Measurements from ENCODE around the gene ABL2.
"Not testable (repeated sequence)": the region's sequence is repeated elsewhere in the genome, so short reads cannot be mapped to it uniquely, and the experiment has no call there.

ABL2 gene

DNA sequence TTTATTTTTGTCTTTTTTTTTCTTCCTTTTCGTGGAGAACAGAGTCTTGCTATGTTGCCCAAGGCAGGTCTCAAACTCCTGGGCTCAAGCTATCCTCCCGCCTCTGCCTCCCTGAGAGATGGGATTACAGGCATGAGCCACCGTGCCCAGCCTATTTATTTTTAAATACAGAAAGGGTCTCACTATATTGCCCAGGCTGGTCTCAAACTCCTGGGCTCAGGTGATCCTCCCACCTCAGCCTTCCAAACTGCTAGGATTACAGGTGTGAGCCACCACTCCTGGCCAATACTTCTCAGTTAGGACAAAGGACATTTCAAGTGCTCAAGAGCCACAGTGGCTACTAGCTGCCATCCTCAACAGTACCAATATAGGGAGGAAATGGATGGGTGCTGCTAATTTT is 16.2 kb downstream of the ABL2 start:
- not testable (repeated sequence) for DNase-seq (ENCODE audit: low read depth)

DNA sequence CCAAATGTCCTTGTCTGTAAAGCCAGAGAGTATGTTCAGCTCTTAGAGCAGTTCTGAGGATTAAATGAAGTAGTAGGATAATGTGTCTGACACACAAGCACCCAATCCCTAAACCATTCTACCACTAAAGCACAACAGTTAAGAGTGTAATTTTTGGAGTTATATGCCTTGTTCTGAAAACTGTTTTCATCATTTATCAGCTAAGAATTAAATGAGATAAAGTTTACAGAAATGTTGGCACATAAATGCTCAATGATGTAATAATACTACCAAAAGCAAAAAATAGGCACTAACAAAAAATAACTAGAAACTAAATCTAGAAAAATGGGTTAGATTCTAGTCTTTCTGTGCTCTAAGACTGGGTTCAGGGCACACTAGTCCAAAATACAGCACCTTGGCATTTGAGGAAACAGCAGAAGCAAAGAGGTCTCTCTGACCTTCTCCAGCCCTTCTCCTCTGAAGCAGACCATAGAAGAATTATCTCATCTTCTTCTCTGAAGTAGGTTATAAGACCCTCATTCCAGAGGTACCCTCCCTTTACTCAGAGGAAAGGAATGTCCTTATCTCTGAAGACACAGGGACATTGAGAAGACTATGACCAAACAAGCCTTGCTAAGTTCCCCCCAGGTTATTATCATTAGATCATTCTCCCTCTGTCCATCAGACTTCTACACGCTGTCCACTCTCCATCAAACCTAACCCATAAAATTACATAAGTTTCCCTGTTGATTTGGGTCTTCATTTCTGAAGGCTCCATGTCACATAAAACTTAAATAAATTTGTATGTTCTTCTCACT is 20.6 kb downstream of the ABL2 start:
- no peak for DNase-seq (ENCODE audit: low read depth)

DNA sequence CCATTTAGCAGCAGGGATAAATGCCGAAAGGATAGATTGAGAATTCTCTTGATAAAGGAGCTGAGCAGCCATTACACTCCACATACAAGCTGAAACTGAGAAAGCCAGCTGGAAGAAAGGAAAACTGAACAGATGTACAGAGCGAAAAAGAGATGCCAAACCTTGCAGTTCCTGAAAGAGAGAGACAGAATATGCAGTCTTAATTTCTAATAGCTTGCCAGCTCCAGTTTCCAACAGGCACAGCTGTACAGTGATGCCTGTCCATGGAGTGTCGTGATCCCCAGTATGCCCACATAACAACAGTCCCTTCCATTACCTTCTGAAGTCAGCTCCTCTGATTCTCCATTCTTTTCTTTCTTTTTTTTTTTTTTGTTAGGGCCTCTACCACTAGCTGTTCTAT is 22.7 kb downstream of the ABL2 start:
- DNase-seq (ENCODE audit: low read depth): no peak

DNA sequence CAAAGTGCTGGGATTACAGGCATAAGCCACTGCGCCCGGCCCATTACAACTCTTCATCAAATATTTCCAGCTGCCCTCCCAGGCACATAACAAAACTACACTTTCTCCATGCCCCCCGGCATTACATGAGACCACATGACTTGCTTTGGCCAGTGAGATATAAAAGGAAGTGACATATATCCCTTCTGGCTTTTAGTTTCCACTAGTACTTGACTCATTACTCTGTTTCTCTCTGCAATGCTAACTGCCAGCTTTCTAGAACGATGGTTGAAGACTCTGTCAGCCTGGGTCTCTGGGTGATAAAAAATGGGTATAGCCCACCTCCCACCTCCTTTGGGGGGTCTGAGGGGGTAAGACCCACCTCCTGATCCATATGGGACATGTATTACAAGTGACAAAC is 24.2 kb downstream of the ABL2 start:
- no peak for DNase-seq (ENCODE audit: low read depth)

DNA sequence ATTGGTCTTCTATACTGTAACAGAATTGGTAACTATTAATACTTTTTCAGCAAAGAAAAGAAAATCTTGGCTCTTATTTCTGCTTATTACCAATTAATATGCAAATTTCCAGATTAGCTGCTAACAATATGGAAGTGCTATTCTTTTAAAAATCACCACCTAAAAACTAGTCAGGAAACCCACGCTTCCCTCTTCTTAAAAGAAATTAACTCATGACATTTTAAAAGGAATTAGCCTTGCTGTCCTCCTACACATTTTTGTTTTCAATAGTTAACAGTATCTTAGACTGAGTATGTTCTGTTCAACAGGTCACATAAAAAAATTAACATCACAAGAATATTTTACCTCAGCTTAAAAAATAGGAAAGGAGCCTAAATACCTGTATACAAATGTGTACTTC is 27.3 kb downstream of the ABL2 start:
- DNase-seq (ENCODE audit: low read depth): no peak

DNA sequence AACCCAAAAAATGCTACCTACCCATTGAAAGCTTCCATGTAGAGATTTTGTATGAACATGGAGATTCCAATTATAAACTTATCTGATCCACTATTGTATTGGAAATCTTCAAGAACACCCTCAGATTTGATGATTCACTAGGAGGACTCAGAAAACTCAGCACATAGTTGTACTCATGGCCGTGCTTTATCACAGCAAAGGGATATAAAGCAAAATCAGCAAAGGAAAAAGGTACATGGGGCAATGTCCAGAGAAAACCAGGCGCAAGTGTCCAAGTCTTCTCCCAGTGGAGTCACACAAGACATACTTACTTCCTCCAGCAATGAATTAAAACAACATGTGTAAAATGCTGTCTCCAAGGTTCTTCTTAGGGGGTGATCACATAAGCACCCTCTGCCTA is 28.9 kb downstream of the ABL2 start:
- DNase-seq (ENCODE audit: low read depth): no peak

DNA sequence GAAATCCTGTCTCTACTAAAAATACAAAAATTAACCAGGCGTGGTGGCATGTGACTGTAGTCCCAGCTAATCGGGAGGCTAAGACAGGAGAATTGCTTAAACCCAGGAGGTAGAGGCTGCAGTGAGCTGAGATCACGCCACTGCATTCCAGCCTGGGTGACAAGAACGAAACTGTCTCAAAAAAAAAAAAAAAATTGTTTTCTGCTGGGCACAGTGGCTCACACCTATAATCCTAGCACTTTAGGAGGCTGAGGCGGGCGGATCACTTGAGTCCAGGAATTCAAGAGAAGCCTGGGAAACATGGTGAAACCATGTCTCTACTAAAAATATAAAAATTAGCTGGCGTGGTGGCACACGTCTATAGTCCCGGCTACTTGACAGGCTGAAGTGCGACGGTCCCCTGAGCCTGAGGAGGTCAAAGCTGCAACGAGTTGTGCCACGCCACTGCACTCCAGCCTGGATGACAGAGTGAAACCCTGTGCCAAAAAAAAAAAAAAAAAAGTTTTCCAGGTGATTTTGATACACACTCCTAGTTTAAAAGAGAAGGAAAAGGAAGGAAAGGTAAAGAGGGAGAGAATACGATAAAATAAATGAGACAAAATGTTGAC is 31.7 kb downstream of the ABL2 start:
- DNase-seq (ENCODE audit: low read depth): no peak

DNA sequence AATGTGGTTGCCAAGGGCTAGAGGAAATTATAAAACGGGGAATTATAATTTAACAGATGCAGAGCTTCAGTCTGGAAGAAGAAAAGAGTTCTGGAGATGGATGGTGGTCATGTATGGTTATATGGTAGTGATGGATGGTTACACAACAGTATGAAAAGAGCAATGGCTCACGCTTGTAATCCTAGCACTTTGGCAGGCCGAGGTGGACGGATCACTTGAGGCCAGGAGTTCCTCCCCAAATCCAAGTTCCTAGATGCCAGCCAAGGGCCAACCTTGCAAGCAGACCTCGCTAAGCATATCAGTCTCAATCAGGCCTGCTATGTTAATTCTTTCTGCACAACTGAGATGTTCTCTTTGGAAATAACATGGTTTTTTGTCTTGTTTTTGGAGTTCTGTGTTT is 33.6 kb downstream of the ABL2 start:
- DNase-seq (ENCODE audit: low read depth): not testable (repeated sequence)

DNA sequence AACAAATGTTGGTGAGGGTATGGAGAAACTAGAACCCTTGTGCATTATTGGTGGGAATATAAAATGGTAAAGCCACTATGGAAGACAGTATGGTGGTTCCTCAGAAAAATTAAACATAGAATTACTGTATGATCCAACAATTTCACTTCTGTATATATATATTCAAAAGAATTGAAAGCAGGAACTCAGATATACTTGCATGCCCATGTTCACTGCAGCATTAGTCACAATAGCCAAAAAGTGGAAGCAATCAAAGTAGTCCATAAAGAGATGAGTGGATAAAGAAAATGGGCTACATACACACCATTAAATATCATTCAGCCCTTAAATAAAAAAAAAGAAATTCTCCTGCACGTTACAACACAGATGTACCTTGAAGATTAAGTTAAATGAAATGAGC is 34.1 kb downstream of the ABL2 start:
- DNase-seq (ENCODE audit: low read depth): no peak

DNA sequence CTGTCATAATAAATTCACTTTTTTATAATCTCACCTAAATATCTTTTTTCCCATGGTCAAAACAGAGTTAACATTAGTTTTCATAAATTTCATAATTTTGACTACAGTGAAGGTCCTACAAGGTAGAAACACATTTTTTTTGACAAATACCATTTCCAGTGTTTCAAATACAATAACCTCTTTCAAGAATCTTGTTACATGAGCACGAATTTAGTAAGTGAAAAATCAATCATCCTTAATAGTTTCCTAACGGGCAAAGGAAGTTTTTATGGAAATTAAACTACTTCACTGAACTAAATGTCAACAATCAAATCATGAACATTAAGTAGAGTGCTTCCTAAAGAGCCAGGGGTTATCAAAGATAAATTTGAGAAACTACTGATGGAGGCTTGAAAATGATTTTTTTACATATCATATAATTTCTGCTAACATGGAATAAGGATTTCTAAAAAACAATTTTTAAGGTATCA is 35.4 kb downstream of the ABL2 start:
- no peak for DNase-seq (ENCODE audit: low read depth)

DNA sequence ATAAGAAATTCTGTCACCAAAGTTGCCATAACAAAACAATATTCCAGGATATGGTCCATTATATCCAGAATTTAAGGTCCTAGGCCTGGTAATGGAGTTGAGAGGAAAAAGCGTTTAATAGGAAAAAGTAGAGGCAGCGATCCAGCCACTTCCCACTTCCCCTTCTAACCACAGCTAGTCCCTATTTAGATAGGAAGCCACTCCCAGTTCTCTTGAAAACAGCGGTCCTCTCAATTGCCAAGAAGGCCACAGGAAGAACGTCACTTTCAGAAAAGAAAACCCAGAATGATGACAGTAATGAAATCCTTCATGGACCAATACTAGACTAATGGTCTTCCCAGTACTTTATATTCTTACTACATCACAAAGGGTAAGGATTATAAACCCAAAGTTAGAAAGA is 38.6 kb downstream of the ABL2 start:
- no peak for DNase-seq (ENCODE audit: low read depth)

DNA sequence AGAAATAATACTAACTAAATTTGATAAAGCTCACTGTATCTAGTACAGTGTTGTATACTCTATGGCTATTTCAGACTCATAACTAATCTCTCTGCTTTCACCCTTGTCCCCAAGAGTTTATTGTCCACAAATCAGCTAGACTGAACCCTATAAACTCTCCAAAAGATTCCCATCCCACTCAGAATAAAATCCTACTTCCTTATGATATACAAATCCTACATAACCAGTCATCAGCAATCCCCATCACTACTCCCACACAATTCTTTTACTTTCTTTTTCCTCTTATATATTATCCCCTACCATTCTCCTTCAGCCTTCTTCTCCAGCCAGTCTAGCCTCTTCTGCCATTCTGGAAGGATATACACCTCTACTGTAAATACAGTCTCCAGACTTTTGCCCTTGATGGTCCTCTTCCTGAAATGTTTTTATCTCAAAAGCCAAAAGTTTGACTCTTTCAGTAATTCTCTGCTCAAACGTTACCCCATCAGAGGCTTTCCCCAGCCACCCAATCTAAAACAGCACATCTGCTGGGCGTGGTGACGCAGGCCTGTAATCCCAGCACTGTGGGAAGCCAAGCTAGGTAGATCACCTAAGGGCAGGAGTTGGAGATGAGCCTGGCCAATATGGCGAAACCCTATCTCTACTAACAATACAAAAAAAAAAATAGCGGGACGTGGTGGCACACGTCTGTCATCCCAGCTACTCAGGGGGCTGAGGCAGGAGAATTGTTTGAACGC is 41.6 kb downstream of the ABL2 start:
- DNase-seq (ENCODE audit: low read depth): no peak

DNA sequence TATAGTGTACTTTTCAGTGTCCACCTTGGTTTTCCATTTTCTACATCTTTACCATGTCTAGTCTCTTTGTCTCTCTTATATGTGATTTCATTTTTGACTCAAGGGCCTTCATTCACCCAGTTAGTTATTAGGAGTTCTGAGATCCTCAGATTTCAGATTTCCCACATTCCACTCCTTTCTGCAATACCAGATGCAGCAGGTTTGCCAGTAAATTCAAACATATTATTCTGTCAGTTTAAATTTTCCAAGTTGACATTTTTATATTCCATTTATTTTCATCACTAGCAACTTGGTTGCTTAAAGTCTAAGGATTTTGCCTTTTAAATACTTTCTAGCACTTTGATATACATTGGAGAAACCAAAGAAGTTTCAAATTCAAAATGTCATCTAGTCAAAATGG is 42.4 kb downstream of the ABL2 start:
- DNase-seq (ENCODE audit: low read depth): no peak

DNA sequence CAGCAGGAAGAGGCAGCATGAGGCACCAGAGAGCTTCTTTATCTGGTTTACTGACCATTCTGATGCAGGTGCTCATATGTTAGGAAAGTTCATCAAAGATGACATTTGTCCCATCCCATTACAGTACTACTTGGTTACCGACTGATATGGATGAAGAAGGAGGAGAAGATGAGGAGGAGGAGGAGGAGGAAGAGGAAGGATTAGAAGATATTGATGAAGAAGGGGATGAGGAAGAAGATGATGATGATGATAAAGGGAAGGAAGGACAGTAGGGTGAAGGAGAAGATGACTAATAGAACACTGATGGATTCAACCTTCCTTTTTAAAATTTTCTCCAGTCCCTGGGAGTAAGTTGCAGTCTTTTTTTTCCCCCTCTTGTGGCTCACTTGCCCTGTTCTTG is 45.1 kb downstream of the ABL2 start:
- no peak for DNase-seq (ENCODE audit: low read depth)

DNA sequence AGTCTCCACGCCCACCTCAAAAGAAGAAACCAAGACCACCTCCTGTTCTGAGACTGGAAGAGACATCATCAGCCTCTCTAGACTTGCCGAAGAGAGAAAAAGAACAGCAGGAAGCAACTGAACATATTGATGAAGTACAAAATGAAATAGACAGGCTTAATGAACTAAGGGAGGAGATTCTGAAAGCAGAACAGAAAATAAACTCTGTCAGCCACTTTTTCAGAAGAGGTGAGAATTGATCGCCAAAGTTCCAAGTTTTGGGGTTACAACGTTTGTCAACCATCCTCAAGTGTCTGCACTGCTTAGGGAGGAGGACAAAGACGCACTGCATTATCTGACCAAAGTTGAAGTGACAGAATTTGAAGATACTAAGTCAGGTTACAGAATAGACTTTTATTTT is 45.6 kb downstream of the ABL2 start:
- DNase-seq (ENCODE audit: low read depth): no peak

DNA sequence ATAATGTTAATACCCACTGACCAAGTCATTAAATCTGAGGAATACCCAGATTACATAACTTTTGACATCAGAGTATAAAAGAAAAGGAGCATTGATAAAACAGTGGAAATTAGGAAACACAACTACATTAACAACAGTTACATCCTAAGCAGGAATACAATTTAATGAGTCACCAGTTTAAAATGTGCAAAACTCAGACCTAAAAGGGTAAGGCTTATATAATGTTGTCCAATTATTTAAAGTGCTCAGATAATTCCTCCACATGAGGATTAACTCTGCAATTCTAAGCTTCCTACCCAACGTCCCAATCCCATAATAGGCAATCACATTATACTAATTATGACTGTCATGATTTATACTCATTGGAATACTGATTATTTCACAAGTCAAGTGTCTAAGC is 50.5 kb downstream of the ABL2 start:
- DNase-seq (ENCODE audit: low read depth): no peak

DNA sequence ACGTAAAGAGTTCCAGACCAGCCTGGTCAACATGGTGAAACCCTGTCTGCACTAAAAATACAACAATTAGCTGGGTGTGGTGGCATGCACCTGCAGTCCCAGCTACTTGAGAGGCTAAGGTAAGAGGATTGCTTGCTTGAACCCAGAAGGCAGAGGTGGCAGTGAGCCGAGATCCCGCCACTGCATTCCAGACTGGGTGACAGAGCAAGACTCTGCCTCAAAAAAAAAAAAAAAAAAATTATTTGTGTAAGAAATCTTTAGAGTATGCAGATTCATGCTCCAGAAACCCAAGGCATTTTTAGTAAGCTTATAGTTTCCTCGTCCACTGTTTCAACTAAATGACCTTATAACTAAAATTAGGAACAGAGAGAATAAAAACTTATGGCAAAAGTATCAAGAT is 51.3 kb downstream of the ABL2 start:
- DNase-seq (ENCODE audit: low read depth): no peak

DNA sequence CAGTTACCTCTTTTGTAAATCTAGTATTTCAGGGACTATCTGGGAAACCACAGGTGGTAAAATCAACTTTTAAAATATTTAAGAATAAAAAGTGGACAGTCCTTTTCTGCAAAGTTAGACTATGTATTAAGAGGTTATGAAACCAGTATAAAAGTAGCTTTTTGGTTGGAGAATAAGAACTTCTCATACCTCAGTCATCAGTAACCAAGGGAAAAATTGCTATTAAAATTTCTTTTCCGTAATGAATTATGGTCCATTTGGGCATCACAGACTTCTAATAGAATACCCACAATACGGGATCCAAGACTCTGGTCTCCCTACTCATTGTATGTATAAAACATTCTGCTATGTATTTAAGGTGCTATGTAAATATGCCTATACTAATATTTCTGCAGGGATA is 51.9 kb downstream of the ABL2 start:
- no peak for DNase-seq (ENCODE audit: low read depth)

DNA sequence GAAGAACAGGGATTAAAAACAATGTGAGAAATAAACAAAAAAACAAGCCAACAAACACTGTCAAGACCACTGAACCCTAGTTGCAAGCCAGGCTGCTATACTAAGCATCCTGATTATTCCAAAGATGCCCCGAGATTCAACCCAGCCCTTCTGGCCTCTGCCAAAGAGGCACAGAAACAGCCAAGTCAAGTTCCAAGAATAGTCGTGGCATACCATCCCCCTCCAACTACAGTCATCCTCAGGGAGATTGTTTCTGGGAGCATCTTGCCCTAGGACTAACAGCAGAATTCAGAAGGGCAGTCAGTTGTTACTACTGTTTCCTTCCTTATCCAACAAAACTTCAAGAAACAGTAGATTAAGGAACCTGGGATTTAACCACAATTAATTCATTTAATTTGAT is 52.3 kb downstream of the ABL2 start:
- DNase-seq (ENCODE audit: low read depth): no peak

DNA sequence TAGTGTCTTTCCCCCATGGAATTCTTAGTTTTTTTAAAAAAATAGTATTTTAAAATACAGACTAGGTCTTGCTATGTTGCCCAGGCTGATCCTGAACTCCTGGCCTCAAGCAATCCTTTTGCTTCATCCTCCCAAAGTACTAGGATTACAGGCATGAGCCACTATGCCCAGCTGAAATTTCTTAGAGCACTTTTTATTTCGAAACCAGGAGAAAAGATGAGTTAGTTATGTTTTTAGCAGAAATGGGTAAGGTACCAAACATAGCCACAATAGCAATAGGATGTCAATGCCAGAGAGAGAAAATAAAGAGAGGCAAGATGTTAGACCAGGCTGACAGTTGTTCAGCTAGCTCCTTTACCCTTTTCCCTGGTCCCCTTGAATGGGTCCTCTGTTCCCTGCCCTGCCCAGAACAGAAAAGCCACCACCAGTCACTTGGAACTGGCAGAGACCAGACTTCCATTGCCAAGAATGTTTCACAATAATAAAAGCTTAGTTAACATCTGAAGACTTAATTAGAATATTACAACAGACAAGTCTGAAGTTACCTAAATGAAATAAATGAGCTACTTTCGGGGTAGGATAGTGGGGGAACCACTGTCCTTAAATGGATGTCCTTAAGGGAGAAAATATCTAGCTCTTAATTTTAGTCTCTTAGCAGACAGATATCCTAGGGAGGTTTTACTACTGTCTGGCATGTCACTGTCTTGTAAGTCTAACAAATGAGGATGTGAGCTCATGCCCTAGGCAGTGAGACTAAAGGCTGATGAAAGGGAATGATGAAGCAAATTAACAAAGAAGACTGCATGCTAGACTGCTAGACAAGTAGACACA is 54.3 kb downstream of the ABL2 start:
- no peak for DNase-seq (ENCODE audit: low read depth)

DNA sequence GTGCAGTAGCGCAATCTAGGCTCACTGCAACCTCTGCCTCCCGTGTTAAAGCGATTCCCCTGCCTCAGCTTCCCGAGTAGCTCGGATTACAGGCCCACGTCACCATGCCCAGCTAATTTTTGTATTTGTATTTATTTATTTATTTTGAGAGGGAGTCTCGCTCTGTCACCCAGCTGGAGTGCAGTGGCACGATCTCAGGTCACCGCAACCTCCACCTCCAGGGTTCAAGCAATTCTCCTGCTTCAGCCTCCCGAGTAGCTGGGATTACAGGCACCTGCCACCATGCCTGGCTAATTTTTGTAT is 59.1 kb downstream of the ABL2 start:
- DNase-seq (ENCODE audit: low read depth): not testable (repeated sequence)

DNA sequence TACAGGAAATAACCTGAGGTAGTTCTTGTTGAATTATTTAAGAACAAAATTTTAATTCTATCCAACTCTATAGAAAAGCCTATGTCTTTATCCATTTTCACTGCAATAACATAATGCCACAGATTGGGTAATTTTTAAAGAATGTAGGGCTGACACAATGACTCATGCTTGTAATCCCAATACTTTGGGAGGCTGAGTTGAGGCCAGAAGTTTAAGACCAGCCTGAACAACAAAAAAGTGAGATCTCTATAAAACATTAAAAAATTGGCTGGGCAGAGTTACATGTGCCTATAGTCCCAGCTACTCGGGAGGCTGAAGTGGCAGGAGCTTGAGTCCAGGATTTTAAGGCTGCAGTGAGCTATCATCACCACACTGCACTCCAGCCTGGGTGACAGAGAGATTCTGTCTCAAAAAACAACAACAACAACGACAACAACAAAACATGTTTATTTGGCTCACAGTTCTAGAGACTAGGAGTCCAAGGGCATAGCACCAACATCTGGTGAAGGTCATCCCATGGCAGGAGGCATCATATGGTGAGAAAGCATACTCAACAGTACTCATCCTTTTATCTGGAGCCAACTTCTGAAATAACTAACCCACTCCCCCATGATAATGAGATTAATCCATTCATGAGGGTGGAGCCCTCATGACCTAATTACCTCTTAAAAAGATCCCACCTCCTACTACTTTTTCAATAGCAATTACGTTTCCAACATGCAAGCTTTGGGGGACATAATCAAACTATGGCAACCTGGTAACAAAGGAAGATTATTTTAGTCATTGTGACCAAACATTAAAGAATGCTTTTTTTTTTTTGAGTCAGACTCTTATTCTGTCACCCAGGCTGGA is 59.6 kb downstream of the ABL2 start:
- no peak for DNase-seq (ENCODE audit: low read depth)
